Measurements from ENCODE around the gene KLK13.

KLK13 gene

DNA sequence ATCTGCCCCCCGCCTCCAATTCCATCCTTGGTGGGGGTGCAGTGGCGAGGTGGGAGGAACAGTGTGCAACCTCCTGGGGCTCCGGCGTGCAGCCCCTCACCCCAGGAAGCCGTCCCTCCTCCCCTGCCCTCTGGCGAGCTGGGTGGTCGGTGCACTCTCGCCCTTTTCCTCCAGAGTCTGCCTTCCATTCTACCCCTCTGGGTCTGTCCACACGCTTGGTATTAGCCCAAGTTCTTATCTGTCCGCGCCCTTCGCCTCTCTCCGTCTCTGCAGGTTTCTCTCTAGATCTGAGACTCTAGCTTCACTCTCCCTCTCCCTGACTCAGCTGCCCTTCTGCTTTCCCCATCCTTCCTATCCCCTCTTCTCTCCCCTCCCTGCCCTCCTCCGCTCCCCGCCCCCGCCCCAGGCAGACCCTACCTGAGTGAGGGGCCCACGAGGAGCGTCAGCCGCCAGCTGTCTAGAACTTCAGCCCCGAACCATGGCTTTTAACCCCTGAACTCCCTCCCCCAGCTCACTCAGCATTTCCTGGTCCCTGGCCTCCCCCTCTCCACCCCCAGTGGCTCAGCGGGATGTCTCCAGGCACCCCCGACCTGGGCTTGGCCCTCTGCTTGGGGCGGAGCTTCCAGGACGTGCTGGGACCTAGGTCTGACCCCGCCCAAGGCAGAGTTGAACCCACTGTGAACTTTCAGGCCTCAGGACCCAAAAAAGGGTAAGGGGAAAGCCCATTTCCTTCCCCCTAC lies 499 bp upstream of the KLK13 start:
- in situ Hi-C loops (cut with MboI; ENCODE audit: low sequenced_read_pairs), result no loop called here

DNA sequence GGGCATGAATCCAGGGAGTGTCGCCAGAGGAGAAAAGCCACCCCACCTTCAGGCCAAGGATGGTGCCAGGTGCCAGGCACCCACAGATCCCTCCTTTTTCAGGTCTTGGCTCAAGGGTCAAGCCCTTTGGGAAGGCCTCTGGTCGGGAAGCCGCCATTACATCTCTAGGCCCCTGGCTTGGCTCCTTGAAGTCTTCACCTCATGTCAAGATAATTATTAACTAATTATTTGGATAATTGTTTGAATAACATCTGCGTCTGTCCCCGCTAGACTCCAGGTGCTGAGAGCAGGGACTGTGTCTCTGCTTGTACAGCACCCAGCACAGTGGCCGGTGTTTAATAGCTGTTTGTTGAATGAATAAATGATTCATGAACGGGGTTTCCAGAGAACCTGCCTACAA lies 1.2 kb downstream of the KLK13 start:
- in situ Hi-C loops (cut with MboI; ENCODE audit: low sequenced_read_pairs), result no loop called here

GRCh38 chr19:51060973-51061372 lies 3.9 kb downstream of the KLK13 start:
- in situ Hi-C loops (cut with MboI; ENCODE audit: low sequenced_read_pairs), result no loop called here

DNA sequence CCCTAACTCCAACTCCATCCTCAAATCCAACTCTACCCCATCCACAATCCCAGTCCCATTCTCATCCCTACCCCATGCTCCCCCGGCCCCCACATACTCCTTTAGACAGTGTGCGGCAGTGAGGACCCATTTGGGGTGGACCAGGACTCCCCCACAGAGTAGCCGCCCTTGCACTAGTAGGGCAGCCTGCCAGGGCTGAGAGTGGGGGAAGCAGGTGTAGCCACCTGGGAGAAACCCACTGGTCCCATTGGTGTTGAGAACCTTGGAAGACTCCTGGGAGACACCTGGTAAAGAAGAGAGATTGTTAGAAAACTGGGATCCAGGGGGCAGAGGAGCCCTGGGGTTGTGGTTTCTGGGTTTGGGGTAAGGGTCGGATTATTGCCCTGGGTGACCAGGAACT lies 4.6 kb downstream of the KLK13 start:
- in situ Hi-C loops (cut with MboI; ENCODE audit: low sequenced_read_pairs), result no loop called here

DNA sequence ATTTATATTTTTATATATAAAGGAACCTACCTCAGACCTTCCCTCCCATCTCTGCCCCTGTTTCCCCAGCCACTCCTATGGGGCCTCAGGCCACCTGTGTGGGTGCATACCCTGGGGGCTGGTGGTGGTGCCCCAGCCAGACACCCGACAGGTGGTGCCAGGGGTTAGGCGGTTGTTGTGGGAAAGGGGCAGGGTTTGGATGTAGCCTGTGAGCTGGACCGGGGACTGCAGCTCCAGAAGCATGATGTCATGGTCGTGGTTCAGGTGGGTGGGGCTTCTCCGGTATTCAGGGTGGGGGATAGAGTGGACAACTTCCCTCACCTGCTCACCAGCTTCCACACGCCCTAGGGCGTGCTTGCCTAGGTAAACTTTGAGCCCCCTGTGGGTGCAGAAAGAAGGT lies 5.2 kb downstream of the KLK13 start:
- in situ Hi-C loops (cut with MboI; ENCODE audit: low sequenced_read_pairs), result no loop called here

DNA sequence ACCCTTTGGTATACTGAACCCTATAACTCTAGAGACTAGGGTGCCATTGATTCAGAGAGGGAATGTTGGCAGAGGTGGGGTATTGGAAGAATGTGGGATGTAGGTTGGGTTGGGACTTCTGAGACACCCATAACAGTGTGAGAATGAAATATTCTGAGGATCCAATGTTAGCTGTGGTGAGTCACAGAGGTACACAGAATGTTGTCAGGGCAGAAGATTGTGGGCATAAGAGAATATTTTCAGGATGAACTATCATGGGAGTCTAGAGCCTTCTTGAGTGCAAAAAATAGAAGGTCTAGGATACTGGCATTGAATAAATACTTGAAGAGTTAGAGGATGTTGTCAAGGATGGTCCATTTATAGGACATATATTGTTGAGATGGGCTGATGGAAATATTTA lies 9.0 kb downstream of the KLK13 start:
- in situ Hi-C loops (cut with MboI; ENCODE audit: low sequenced_read_pairs), result no loop called here

- in situ Hi-C loops (cut with MboI; ENCODE audit: low sequenced_read_pairs), result no loop called here
Measured at GRCh38 chr19:51047031-51047335, 17.9 kb downstream of the KLK13 start.

DNA sequence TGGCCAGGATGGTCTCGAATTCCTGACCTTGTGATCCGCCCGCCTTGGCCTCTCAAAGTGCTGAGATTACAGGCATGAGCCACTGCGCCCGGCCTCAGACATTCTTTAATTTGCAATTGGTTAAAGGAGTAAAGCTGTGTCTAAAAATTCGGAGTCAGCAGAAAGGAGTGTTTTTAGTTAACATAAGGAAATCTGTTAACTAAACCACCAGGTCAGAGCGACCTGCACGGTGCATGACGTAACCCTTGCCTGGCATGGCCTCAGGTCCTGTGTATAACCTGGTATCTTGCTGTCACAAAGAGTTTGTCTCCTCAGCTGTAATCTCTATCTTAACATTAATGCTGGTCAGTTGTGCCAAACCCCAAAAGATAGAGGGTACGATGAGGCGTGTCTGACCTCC lies 20.6 kb downstream of the KLK13 start:
- in situ Hi-C loops (cut with MboI; ENCODE audit: low sequenced_read_pairs), result no loop called here

- in situ Hi-C loops (cut with MboI; ENCODE audit: low sequenced_read_pairs), result no loop called here
Measured at GRCh38 chr19:51043497-51043896, 21.4 kb downstream of the KLK13 start.

- in situ Hi-C loops (cut with MboI; ENCODE audit: low sequenced_read_pairs), result no loop called here
Measured at GRCh38 chr19:51040151-51040550, 24.7 kb downstream of the KLK13 start.

DNA sequence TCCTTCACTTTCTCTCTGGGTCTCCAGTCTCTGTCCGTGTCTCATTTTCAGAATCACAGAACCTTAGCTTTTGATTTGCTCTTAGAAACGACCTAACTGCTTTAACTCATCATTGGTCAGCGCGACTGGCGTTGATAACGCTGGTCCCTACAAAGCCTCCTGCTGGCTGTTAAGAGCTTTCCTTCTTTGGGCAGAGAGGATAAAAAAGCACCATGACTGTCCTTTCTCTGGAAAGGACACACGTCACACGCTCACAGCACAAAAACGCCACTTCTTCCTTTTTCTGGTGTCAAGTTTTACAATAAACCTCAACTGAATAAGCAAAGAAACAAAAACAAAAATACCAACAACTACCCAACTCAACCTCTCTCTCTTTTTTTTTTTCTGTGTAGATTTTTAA lies 28.4 kb downstream of the KLK13 start:
- in situ Hi-C loops (cut with MboI; ENCODE audit: low sequenced_read_pairs), result no loop called here

DNA sequence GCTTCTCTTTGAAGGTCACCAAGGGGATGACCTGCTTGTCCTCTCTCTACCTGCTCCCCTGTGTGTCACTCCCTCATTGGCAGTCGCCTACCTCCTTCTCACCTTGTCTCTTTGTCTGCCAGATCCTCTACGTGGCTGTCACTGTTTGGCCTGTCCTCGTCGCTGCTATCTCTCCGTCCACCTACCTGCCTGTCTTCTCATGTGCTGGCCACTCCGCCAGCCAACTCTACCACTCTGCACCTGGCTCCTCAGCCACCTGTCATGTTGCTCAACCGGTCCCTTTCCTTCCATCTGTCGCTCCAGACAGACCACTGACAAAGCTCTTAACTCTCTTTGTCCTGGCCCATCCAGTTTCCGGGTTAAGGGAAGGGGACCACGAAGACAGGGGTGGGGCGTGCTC lies 30.2 kb downstream of the KLK13 start, which contains the start of gene KLK12:
Gene KLK12, minus strand, starts transcription at position 299 of the 400 bp plus-strand sequence. CDS start 381 bp downstream, outside the sequence.
- in situ Hi-C loops (cut with MboI; ENCODE audit: low sequenced_read_pairs), result no loop called here

- in situ Hi-C loops (cut with MboI; ENCODE audit: low sequenced_read_pairs), result no loop called here
Measured at GRCh38 chr19:51031880-51032225, 33.0 kb downstream of the KLK13 start.

DNA sequence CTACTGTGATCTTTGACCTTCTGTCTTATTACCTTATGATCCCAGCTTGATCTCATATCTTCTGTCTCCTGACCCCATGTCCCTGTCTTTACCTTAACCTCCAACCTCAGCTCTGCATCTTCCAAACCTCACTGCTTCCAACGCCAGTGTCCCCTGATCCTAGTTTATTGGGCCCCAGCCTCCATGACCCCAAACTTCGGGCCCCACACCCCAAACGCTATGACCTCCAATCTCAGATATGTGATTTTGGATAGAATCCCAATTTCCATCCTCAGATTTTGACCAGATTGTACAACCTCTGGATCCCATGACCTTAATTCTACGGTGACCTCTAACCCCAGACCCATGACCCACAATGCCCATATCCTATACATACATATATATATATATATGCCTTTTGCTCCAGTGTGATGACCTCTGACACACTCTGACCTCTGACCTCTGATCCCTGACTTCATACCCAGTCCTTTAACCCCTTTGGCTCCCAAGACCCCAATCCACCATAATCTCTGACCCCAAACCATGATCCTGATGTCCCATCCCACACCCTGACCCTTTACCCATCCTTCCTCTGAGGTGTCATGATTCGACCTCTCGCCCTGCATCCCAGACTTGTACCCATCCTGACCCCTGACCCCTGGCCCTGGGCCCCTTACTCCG lies 33.5 kb downstream of the KLK13 start:
- in situ Hi-C loops (cut with MboI; ENCODE audit: low sequenced_read_pairs), result no loop called here

DNA sequence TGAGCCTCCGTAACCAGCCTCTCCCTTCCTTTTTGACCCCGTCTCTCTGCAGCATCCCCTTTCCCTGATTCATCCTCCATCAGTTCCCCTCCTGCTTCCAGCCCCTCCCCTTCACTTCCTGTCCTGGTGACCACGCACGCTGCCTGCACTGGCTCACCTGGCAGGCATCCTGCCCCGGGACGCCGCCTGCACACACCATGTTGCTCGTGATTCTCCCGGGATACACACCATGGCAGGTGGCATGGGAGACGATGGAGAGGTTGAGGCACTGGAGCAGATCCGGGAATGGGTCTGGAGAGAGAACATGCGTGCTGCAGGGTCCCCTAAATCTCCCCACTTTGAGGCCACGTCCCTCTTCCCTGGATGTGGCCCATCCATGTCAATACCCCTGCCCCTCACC lies 34.3 kb downstream of the KLK13 start:
- in situ Hi-C loops (cut with MboI; ENCODE audit: low sequenced_read_pairs), result no loop called here

GRCh38 chr19:51029718-51030117 lies 35.2 kb downstream of the KLK13 start:
- in situ Hi-C loops (cut with MboI; ENCODE audit: low sequenced_read_pairs), result no loop called here

- in situ Hi-C loops (cut with MboI; ENCODE audit: low sequenced_read_pairs), result no loop called here
Measured at GRCh38 chr19:51027873-51028272, 37.0 kb downstream of the KLK13 start.

- in situ Hi-C loops (cut with MboI; ENCODE audit: low sequenced_read_pairs), result no loop called here
Measured at GRCh38 chr19:51027126-51027806, 37.6 kb downstream of the KLK13 start.

- in situ Hi-C loops (cut with MboI; ENCODE audit: low sequenced_read_pairs), result no loop called here
Measured at GRCh38 chr19:51026554-51026831, 38.4 kb downstream of the KLK13 start, which contains the start of gene KLK11. Gene KLK11 (minus strand): TSS chr19:51026616. CDS start chr19:51025631, 985 bp downstream.

DNA sequence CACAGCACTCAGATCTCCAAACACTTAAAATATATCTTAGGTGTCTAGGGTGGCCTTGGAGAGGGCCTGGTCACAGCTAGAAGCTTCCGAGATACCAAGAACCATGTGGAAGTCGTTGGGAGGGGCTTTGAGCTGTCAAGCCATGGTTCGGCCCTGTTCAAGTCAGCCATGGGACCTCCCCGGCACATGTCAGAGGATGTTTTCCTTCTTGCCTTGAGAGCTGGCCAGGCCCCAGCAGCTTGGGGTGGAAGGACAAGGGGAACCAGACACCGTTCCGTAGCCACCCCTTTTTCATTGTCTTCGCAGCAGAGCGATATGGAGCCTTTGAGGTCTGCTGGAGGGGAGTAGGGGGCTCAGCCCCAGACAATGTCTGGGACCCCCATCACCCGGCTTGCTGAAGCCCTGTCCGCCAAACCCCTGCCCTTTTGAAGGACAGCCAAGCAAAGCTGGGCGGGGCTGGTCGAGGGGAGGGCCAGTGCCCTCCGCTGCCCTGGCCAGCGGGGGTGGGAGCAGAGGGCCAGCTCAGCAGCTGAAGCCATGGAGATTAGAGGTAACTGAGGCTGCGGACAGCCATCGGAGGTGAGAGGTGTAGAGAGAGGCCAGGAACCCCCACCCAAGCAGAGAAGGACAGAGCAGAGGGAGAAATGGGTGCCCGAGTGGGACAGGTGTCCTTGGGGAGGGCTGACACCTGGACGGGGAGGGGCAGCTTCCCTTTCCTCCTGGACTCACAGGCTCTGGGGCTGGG lies 38.9 kb downstream of the KLK13 start:
- in situ Hi-C loops (cut with MboI; ENCODE audit: low sequenced_read_pairs), result no loop called here

GRCh38 chr19:51025401-51025800 lies 39.5 kb downstream of the KLK13 start:
- in situ Hi-C loops (cut with MboI; ENCODE audit: low sequenced_read_pairs), result no loop called here

DNA sequence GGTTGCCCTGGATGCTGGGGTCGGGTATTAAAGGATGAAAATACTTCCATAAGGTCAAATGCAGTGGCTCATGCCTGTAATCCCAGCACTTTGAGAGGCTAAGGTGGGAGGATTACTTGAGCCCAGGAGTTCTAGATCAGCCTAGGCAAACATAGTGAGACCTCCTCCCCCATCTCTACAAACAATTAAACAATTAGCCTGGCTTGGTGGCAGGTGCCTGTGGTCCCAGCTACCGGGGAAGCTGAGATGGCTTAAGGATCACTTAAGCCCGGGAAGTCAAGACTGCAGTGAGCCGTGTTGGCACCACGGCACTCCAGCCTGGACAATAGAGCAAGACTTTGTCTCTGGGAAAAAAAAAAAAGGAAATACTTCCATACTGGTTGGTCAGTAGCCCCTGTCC lies 40.0 kb downstream of the KLK13 start:
- in situ Hi-C loops (cut with MboI; ENCODE audit: low sequenced_read_pairs), result no loop called here
